HG03066 (cell line): ENCODE results near the gene PEX14.

Experiments used
- ATAC-seq: cut with Tn5 transposase; IDR thresholded peaks from one replicate; pipeline ENCODE4 v1.9.1; 2021; ENCODE audit warnings: low read depth; ENCODE audit not compliant: unreplicated experiment

The PEX14 gene

GRCh38 chr1:10583641-10584040 is 108.9 kb downstream of the PEX14 start:
- no peak for ATAC-seq

GRCh38 chr1:10585242-10585641 is 110.5 kb downstream of the PEX14 start:
- ATAC-seq, result no peak

GRCh38 chr1:10586125-10586524 is 111.4 kb downstream of the PEX14 start:
- no peak for ATAC-seq

GRCh38 chr1:10588640-10589039 is 113.9 kb downstream of the PEX14 start:
- ATAC-seq, result no peak

- no peak for ATAC-seq
Measured at GRCh38 chr1:10589074-10589473, 114.3 kb downstream of the PEX14 start.

- no peak for ATAC-seq
Measured at GRCh38 chr1:10591010-10591409, 116.3 kb downstream of the PEX14 start.

- no peak for ATAC-seq
Measured at GRCh38 chr1:10592373-10592772, 117.6 kb downstream of the PEX14 start.

- no peak for ATAC-seq
Measured at GRCh38 chr1:10593750-10594149, 119.0 kb downstream of the PEX14 start.

- no peak for ATAC-seq
Measured at GRCh38 chr1:10594595-10595223, 120.0 kb downstream of the PEX14 start.

- ATAC-seq, result no peak
Measured at GRCh38 chr1:10596780-10597179, 122.0 kb downstream of the PEX14 start.

GRCh38 chr1:10597492-10598388 is 123.0 kb downstream of the PEX14 start:
- no peak for ATAC-seq

GRCh38 chr1:10598389-10598702 is 123.6 kb downstream of the PEX14 start:
- no peak for ATAC-seq

- ATAC-seq, result no peak
Measured at GRCh38 chr1:10599194-10599861, 124.6 kb downstream of the PEX14 start.

- ATAC-seq, result no peak
Measured at GRCh38 chr1:10601342-10602070, 126.8 kb downstream of the PEX14 start.

- no peak for ATAC-seq
Measured at GRCh38 chr1:10602936-10603335, 128.2 kb downstream of the PEX14 start.

- no peak for ATAC-seq
Measured at GRCh38 chr1:10604966-10605365, 130.2 kb downstream of the PEX14 start.

GRCh38 chr1:10606064-10606463 is 131.3 kb downstream of the PEX14 start:
- ATAC-seq, result no peak

- ATAC-seq, result no peak
Measured at GRCh38 chr1:10607228-10607627, 132.5 kb downstream of the PEX14 start.

GRCh38 chr1:10608690-10609089 is 133.9 kb downstream of the PEX14 start:
- no peak for ATAC-seq

- no peak for ATAC-seq
Measured at GRCh38 chr1:10610901-10611600, 136.3 kb downstream of the PEX14 start.
